Stimulated activated CD4-positive, alpha-beta T cell treated with anti-CD3 and anti-CD28 coated beads, Interleukin-4, amount 100 ng/mL, for 1 hour (primary cell): Measurements from ENCODE around the gene OS9.
"Not testable (repeated sequence)": the region's sequence is repeated elsewhere in the genome, so short reads cannot be mapped to it uniquely, and the experiment has no call there.

Experiments
- DNase-seq: peaks from one replicate; pipeline ENCODE4 v3.0.0-alpha.2; 2020

The OS9 gene, protein sequence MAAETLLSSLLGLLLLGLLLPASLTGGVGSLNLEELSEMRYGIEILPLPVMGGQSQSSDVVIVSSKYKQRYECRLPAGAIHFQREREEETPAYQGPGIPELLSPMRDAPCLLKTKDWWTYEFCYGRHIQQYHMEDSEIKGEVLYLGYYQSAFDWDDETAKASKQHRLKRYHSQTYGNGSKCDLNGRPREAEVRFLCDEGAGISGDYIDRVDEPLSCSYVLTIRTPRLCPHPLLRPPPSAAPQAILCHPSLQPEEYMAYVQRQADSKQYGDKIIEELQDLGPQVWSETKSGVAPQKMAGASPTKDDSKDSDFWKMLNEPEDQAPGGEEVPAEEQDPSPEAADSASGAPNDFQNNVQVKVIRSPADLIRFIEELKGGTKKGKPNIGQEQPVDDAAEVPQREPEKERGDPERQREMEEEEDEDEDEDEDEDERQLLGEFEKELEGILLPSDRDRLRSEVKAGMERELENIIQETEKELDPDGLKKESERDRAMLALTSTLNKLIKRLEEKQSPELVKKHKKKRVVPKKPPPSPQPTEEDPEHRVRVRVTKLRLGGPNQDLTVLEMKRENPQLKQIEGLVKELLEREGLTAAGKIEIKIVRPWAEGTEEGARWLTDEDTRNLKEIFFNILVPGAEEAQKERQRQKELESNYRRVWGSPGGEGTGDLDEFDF

DNA sequence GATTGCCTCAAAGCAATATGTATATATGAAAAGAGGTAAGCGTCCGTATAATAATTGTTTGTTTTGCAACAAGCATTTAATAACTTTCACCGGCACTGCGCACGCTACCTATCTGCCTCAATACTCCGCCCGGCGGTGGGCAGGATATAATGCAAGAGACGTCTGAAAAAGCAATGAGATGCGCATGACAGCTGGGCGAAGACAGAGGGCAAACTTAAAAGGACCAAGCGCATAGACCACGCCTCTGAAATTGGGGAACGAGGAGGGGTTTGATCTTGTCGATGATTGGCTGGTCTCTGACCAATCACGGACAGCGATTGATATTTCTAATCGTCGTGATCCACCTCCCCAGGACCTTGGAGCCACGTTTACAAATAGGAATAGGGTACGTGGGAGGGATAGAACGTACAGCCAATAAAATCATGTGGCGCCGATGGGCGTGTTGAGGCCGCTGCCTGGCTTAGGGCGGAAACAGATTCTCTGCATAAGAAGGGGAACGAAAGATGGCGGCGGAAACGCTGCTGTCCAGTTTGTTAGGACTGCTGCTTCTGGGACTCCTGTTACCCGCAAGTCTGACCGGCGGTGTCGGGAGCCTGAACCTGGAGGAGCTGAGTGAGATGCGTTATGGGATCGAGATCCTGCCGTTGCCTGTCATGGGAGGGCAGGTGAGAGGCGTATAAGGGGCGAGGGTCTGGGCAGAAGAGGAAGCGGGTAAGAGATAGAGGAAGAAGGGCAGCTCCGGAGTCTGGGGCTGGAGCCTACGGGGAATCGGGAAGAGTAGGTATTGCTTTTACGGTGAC is at the start of gene OS9:
OS9 (plus strand) TSS at position 474 of the 800 bp plus-strand sequence; CDS start at position 504, 30 bp downstream.
- DNase-seq, result peak; percentile 89

DNA sequence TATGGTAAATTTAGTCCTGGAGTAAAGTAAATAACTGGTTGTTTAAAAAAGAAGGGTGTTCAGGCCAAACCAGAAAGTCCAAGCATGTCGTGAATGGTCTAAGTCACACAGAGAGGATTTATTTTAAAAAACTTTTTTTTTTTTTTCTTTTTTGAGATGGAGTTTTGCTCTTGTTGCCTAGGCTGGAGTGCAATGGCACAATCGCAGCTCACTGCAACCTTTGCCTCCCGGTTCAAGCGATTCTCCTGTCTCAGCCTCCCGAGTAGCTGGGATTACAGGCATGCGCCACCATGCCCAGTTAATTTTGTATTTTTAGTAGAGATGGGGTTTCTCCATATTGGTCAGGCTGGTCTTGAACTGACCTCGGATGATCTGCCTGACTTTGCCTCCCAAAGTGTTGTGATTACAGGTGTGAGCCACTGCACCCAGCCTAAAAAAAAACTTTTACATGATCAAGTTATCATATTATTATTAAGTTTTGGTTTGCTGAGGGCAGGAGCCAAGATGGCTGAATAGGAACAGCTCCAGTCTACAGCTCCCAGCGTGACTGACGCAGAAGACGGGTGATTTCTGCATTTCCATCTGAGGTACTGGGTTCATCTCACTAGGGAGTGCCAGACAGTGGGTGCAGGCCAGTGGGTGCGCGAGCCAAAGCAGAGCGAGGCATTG is 47.8 kb upstream of the OS9 start:
- DNase-seq, result not testable (repeated sequence)

DNA sequence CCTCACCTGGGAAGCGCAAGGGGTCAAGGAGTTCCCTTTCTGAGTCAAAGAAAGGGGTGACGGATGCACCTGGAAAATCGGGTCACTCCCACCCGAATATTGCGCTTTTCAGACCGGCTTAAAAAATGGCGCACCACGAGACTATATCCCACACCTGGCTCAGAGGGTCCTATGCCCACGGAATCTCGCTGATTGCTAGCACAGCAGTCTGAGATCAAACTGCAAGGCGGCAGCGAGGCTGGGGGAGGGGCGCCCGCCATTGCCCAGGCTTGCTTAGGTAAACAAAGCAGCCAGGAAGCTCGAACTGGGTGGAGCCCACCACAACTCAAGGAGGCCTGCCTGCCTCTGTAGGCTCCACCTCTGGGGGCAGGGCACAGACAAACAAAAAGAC is 47.3 kb upstream of the OS9 start:
- not testable (repeated sequence) for DNase-seq

DNA sequence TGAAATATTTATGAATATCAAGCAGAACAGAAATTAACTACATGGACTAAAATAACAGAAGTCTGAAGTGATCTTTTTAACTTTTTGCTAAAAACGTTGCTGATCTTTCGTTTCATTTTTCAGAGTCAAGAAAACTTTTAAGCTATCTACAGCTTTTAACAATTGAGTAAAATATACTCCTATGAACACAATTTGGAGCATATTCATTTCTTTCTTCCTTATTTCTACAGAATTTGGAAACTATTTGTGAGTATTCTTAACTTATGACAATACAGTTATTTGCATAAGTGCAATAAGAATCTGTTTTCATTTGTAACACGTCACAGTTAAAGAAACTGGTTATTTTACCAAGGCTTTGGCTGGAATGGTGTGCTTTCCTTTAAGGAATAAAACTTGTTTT is 39.9 kb upstream of the OS9 start:
- DNase-seq, result no peak

DNA sequence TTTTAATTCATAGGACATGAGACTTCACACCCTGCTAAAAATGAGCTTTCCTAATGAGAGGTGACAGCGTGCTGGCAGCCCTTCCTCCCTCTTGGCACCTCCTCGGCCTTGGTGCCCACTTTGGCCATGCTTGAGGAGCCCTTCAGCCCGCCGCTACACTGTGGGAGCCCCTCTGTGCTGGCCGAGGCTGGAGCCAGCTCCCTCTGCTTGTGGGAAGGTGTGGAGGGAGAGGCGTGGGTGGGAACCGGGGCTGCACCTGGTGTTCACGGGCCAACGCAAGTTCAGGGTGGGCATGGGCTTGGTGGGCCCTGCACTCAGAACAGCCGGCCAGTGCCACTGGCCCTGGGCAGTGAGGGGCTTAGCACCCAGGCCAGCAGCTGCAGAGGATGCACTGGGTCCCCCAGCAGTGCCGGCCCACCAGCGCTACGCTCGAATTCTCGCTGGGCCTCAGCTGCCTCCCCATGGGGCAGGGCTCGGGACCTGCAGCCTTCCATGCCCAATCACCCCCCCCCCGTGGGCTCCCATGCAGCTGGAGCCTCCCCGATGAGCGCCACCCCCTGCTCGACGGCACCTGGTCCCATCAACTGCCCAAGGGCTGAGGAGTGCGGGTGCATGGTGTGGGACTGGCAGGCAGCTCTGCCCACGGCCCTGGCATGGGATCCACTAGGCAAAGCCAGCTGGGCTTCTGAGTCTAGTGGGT is 38.2 kb upstream of the OS9 start:
- DNase-seq, result no peak

DNA sequence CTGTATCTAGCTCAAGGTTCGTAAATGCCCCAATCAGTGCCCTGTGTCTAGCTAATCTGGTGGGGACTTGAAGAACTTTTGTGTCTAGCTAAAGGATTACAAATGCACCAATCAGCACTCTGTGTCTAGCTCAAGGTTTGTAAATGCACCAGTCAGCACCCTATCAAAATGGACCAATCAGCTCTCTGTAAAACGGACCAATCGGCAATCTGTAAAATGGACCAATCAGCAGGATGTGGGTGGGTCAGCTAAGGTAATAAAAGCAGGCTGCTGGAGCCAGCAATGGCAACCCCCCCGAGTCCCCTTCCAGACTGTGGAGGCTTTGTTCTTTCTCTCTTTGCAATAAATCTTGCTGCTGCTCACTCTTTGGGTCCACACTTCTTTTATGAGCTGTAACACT is 37.5 kb upstream of the OS9 start:
- DNase-seq, result not testable (repeated sequence)

DNA sequence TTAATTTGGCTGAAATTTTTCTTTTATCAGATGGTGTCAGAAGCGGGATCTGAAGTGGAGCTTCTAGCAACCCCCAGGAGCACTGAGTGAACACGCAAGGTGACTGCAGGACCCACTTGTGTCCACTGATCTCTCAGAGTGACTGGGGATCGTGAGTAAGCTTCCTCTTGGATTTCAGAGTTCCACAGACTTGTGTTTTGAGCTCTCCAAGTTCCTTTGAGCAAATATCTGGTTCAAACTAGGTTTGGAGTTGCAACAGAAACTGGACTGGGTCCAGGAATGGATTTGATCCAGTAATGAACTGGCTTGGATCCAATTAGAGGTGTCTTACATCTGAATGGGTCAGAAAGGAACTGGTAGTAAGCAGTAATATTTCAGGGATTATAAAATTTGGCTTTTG is 36.2 kb upstream of the OS9 start:
- no peak for DNase-seq

DNA sequence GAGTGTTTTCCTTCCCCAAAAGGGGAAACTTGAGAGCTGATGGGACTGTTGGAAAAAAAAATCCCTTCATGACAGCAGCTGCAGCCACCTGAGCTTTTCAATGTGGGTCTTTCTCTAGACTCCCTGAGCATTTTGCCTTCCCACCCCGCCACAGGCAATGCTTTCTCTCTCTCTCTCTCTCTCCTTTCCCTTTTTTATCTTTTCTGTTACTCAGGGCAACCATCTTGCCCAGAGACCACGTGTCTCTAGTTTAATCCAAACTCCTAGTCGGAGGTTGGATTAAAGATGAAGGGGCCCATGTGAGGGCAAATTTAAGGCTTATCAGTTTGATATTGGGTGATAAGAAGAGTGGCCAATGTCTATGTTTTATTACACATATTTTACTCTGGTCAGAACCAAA is 35.0 kb upstream of the OS9 start:
- DNase-seq, result no peak

DNA sequence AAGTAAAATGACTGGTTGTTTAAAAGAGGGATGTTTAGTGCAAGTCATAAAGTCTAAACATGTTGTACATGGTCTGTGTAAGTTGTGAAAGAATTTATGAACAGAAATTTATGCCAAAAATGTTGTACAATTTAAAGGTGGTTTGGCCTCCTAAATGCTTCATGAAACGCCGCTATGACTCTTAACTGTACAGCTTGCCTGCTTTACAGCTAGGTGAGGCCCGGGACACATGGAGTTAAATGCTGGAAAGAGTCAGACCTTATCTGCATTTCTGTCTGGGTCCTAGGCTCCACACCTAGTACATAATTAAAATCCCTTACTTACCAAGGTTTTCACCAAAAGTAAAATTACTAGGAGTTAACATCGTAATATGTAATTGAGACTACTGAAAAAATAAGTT is 32.6 kb upstream of the OS9 start:
- DNase-seq, result no peak

DNA sequence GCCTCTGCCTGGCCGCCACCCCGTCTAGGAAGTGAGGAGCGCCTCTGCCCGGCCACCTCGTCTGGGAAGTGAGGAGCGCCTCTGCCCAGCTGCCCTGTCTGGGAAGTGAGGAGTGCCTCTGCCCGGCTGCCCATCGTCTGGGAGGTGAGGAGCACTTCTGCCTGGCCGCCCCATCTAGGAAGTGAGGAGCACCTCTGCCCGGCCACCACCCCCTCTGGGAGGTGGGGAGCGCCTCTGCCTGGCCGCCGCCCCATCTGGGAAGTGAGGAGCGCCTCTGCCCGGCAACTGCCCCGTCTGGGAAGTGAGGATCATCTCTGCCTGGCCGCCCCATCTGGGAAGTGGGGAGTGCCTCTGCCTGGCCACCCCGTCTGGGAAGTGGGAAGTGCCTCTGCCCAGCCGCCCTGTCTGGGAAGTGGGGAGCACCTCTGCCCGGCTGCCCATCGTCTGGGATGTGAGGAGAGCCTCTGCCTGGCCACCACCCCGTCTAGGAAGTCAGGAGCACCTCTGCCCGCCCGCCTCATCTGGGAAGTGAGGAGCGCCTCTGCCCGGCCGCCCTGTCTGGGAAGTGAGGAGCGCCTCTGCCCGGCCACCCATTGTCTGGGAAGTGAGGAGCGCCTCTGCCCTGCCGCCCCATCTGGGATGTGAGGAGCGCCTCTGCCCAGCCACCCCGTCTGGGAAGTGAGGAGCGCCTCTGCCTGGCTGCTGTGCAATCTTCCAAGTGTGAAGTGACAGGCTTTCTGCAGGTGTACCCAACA is 28.7 kb upstream of the OS9 start:
- DNase-seq, result not testable (repeated sequence)

DNA sequence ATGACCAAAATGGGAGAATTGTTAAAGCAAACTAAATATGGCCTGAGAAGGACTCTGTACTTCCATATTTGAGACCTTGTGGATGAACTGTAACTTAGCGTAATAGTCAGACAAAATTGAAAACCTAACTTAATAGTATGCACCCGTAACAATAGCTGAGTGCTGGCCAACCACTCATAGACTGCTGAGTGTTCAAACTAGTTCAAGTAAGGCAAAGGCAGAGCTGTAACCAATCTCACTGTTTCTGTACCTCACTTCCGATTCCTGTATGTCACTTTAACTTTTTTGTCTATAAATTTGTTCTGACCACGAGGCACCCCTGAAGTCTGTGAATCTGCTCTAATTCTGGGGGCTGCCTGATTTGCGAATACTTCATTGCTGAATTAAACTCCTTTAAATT is 27.0 kb upstream of the OS9 start:
- no peak for DNase-seq

DNA sequence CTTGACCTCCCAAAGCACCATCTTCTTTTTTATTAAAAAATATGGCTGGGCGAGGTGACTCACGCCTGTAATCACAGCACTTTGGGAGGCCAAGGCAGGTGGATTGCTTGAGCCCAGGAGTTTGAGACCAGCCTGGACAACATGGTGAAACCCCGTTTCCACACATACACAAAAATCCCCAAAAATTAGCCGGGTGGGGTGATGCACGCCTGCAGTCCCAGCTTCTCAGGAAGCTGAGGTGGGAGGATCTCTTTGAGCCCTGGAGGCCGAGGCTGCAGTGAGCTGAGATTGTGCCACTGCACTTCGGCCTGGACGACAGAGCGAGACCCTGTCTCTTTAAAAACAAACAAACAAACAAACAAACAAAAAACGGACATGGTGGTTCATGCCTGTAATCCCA is 24.2 kb upstream of the OS9 start:
- DNase-seq, result not testable (repeated sequence)

DNA sequence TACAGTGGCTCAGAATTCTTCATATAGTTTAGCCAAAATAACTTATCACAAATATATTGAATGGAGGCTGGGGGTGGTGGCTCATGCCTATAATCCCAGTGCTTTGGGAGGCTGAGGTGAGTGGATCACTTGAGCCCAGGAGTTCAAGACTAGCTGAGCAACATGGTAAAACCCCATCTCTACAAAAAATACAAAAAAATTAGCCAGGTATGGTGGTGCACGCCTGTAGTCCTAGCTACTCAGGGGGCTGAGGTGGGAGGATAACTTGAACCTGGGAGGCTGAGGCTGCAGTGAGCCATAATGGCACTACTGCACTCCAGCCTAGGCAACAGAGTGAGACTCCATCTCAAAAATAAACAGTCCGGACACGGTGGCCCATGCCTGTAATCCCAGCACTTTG is 22.1 kb upstream of the OS9 start:
- not testable (repeated sequence) for DNase-seq

DNA sequence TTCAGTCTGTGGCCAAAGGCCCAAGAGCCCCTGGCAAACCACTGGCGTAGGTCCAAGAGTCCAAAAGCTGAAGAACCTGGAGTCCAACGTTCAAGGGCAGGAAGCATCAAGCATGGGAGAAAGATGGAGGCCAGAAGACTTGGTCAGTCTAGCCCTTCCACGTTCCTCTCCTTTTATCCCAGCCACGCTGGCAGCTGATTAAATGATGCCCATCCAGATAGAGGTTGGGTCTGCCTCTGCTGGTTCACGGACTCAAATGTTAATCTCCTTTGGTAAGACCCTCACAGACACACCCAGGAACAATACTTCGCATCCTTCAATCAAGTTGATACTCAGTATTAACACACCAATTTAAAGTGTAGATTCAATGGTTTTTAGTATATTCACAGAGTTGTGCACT is 21.1 kb upstream of the OS9 start:
- DNase-seq, result no peak

DNA sequence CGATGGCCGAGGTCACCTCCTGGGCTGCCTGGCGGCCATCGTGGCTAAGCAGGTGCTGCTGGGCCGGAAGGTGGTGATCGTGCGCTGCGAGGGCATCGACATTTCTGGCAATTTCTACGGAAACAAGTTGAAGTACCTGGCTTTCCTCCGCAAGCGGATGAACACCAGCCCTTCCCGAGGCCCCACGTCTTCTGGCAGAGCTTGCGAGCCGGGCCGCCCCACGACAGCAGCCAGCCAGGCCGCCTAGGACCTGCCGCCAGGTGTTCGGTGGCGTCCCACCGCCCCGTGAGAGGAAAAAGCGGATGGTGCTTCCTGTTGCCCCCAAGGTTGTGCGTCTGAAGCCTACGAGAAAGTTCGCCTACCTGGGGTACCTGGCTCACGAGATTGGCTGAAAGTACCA is 19.2 kb upstream of the OS9 start:
- no peak for DNase-seq

DNA sequence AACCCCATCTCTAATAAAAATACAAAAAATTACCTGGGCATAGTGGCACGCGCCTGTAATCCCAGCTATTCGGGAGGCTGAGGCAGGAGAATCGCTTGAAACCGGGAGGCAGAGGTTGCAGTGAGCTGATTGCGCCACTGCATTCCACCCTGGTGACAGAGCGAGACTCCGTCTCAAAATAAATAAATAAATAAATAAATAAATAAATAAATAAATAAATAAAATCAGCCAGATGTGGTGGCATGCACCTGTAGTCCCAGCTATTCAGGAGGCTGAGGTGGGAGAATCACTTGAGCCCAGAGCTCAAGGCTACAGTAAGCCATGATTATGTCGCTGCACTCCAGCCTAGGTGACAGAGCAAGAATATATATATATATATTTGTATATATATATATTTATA is 16.0 kb upstream of the OS9 start:
- DNase-seq, result not testable (repeated sequence)

DNA sequence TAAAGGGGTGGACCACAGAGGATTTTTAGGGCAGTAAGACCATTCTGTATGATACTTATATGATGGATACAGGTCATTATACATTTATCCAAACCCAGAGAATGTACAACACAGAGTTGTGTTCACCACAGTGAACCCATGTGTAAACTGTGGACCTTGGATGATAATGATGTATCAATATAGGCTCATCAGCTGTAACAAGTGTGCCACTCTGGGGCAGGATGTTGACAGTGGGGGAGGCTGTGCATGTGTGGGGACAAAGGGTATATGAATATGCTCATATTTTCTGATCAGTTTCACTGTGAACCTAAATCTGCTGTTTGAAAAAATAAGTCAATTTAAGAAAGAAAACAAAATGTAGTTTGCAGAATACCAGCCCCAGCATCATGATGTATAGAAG is 14.2 kb upstream of the OS9 start:
- no peak for DNase-seq

DNA sequence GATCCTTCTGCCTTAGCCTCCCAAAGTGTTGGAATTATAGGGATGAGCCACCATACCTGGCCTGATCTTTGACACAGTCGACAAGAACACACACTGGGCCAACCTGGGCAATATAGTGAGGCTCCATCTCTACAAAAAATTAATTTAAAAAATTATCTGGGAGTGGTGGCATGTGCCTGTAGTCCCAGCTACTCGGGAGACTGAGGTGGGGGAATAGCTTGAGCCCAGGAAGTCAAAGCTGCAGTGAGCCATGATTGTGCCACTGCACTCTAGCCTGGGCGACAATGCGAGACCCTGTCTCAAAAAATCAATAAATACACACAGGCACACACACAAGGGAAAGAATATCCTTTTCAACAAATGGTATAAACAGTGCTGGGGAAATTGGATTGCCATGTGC is 6.1 kb upstream of the OS9 start:
- no peak for DNase-seq

DNA sequence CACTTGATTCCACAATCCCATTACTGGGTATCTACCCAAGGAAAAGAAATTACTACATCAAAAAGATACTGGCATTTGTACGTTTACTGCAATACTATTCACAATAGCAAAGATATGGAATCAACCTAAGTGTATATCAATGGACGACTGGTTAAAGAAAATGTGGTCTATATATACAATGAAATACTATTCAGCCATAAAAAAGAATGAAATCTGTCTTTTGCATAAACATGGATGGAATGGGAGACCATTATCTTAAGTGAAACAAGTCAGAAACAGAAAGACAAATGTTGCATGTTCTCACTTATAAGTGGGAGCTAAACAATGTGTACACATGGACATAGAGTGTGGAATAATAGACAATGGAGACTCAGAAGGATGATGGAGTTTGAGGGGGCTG is 5.0 kb upstream of the OS9 start:
- DNase-seq, result no peak

DNA sequence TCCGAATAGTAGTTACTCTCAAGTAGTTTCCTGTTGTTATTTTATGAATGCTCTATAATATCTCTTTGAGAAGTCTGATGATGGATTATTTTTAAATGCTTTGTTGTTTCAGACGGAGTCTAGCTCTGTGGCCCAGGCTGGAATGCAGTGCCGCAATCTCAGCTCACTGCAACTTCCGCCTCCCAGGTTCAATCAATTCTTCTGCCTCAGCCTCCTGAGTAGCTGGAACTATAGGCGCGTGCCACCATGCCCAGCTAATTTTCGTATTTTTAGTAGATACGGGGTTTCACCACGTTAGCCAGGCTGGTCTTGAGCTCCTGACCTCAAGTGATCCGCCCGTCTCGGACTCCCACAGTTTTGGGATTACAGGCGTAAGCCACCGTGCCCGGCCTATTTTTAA is 1.4 kb upstream of the OS9 start:
- no peak for DNase-seq

DNA sequence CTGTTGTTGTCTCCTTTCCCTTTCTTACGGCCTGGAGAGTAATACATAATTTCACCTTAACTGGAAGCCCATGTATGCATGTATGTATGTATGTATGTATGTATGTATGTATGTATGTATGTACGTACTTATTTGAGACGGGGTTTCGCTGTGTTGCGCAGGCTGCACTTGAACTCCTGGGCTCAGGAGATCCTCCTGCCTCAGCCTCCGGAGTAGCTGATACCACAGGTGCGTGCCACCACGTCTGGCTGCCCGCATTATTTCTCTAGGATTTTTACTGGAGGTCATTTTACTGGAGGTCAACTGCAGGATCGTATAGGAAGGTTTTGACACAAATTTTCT is 644 bp upstream of the OS9 start:
- DNase-seq, result peak; percentile 8

DNA sequence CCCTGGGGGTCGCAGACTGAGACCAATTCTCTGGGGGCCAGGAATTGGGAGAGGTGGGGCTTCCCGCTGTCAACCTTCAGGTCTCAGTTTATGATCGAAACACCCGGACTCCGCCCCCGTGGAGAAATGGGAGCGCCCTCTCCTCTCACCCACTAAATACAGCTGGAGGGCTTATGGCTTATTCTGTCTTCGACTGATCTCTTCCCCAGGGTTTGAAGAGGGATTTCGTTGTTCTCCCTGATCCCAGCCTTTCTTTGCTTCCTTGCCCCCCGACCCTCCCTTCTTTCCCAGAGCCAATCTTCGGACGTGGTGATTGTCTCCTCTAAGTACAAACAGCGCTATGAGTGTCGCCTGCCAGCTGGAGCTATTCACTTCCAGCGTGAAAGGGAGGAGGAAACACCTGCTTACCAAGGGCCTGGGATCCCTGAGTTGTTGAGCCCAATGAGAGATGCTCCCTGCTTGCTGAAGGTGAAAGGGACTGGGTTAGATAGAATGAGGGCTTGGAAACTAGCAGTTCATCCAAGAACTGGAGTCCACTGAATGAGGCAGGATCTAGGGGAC is 607 bp downstream of the OS9 start:
- no peak for DNase-seq
